ENCODE results near the gene POGK. TPM values are rescaled to one million over a fixed set of nuclear protein-coding genes. Genes with fewer than 3 reads are reported as not detected.
"Not testable (repeated sequence)": the region's sequence is repeated elsewhere in the genome, so short reads cannot be mapped to it uniquely, and the experiment has no call there.

Gene POGK
- total RNA-seq, 2 experiments from 2014 or later = 36.2 to 40.6 TPM

GRCh38 chr1:166876540-166876838 lies 37.2 kb downstream of the POGK start:
- Mint-ChIP-seq H3K36me3 (ENCODE audit: low read depth) (peaks cover 10% of the 10 kb centered on the region), H3K9me3 (ENCODE audit: low read depth) (peaks cover 3% of the 10 kb centered on the region), H3K27ac (peak overlapping the region; percentile 97), H3K27me3 (no peaks in the 10 kb centered on the region), H3K4me3 (peak overlapping the region; percentile 92), H3K4me1 (peaks cover 39% of the 10 kb centered on the region)
- DNase-seq (no peak), ATAC-seq (no peak)
- CTCF ChIA-PET = interaction anchor here (0.7 to 5.7 kb wide), 10 partner anchors 9 to 344 kb away, joined by 3 to 42 read pairs (median 4); partner anchors contain the start of gene POGK
- intact Hi-C loops (cut with DNase I, micrococcal nuclease) = loop anchor here (1.0 to 5.0 kb wide), 10 partner anchors 34 to 1244 kb away; partner anchors contain the start of genes POGK (in 2 of the 2), POU2F1 (in 2 of the 2), CREG1 (in 1 of the 2) and DCAF6 (in 1 of the 2)
- POLR2A ChIA-PET = interaction anchor here (0.6 to 2.0 kb wide), 7 partner anchors 9 to 344 kb away, joined by 3 to 13 read pairs (median 4); partner anchors contain the start of genes POGK and POU2F1

- H3K4me1 Mint-ChIP-seq = peaks cover 27% of the 10 kb centered on the region
- not testable (repeated sequence) for H3K27ac Mint-ChIP-seq; H3K4me3 Mint-ChIP-seq; DNase-seq; H3K27me3 Mint-ChIP-seq; H3K36me3 Mint-ChIP-seq (ENCODE audit: low read depth); ATAC-seq; H3K9me3 Mint-ChIP-seq (ENCODE audit: low read depth)
- POLR2A ChIA-PET = interaction anchor here (0.6 kb wide), 2 partner anchors 753 to 1115 kb away, joined by 4 to 5 read pairs; no protein-coding TSS in a partner anchor
- intact Hi-C loops (cut with DNase I, micrococcal nuclease) = loop anchor here in 1 of 2 experiments (5.0 kb wide), 2 partner anchors 674 to 1246 kb away; partner anchors contain the start of genes CREG1 and MGST3
- CTCF ChIA-PET = interaction anchor here (0.6 to 5.7 kb wide), 8 partner anchors 32 to 1511 kb away, joined by 3 to 42 read pairs (median 4); partner anchors contain the start of gene POGK
Observed at GRCh38 chr1:166878173-166878917, 39.1 kb downstream of the POGK start.

- Mint-ChIP-seq H3K9me3 (ENCODE audit: low read depth) (peaks cover 3% of the 10 kb centered on the region), H3K27ac (no peak overlapping the region), H3K36me3 (ENCODE audit: low read depth) (no peaks in the 10 kb centered on the region), H3K4me3 (no peak overlapping the region), H3K27me3 (peaks cover 16% of the 10 kb centered on the region), H3K4me1 (peaks cover 18% of the 10 kb centered on the region)
- POLR2A ChIA-PET = no interaction called here
- ATAC-seq = no peak
- CTCF ChIA-PET = interaction anchor here (0.6 to 5.3 kb wide), 12 partner anchors 11 to 1746 kb away, joined by 3 to 37 read pairs (median 3); no protein-coding TSS in a partner anchor
- intact Hi-C loops (cut with DNase I, micrococcal nuclease) = no loop called here
- DNase-seq = no peak
Observed at GRCh38 chr1:166882893-166883292, 43.6 kb downstream of the POGK start.

- H3K4me1 Mint-ChIP-seq = peaks cover 18% of the 10 kb centered on the region
- no peaks in the 10 kb centered on the region for H3K9me3 Mint-ChIP-seq (ENCODE audit: low read depth)
- ChIA-PET CTCF (interaction anchor here (1.0 to 5.3 kb wide), 10 partner anchors 8 to 266 kb away, joined by 3 to 37 read pairs (median 6); partner anchors contain the start of gene TADA1), POLR2A (no interaction called here)
- ATAC-seq (peak; percentile 89), DNase-seq (peak; percentile 72)
- H3K36me3 Mint-ChIP-seq (ENCODE audit: low read depth) = no peaks in the 10 kb centered on the region
- H3K27me3 Mint-ChIP-seq = peaks cover 16% of the 10 kb centered on the region
- intact Hi-C loops (cut with DNase I, micrococcal nuclease) = loop anchor here in 1 of 2 experiments (1.0 kb wide), 2 partner anchors 26 to 175 kb away; no protein-coding TSS in a partner anchor
- H3K4me3 Mint-ChIP-seq = no peak overlapping the region
- no peak overlapping the region for H3K27ac Mint-ChIP-seq
Observed at GRCh38 chr1:166884040-166884642, 44.9 kb downstream of the POGK start.

- H3K27me3 Mint-ChIP-seq = peaks cover 16% of the 10 kb centered on the region
- ATAC-seq = no peak
- POLR2A ChIA-PET = interaction anchor here (0.7 kb wide), 1 partner anchor 9 kb away, joined by 4 read pairs; the partner anchor contains the start of gene TADA1
- H3K4me1 Mint-ChIP-seq = peaks cover 18% of the 10 kb centered on the region
- no peak overlapping the region for H3K27ac Mint-ChIP-seq
- no peaks in the 10 kb centered on the region for H3K9me3 Mint-ChIP-seq (ENCODE audit: low read depth)
- DNase-seq = no peak
- no peak overlapping the region for H3K4me3 Mint-ChIP-seq
- CTCF ChIA-PET = interaction anchor here (0.6 to 5.3 kb wide), 7 partner anchors 9 to 175 kb away, joined by 3 to 37 read pairs (median 4); partner anchors contain the start of gene TADA1
- intact Hi-C loops (cut with DNase I, micrococcal nuclease) = loop anchor here in 1 of 2 experiments (1.0 kb wide), 2 partner anchors 25 to 174 kb away; no protein-coding TSS in a partner anchor
- no peaks in the 10 kb centered on the region for H3K36me3 Mint-ChIP-seq (ENCODE audit: low read depth)
Observed at GRCh38 chr1:166884971-166885370, 45.7 kb downstream of the POGK start.

- CTCF ChIA-PET = interaction anchor here (0.7 to 1.9 kb wide), 4 partner anchors 12 to 173 kb away, joined by 3 to 5 read pairs (median 3); no protein-coding TSS in a partner anchor
- peaks cover 16% of the 10 kb centered on the region for H3K27me3 Mint-ChIP-seq
- POLR2A ChIA-PET = no interaction called here
- no peaks in the 10 kb centered on the region for H3K36me3 Mint-ChIP-seq (ENCODE audit: low read depth)
- H3K4me3 Mint-ChIP-seq = no peak overlapping the region
- no peaks in the 10 kb centered on the region for H3K9me3 Mint-ChIP-seq (ENCODE audit: low read depth)
- peaks cover 18% of the 10 kb centered on the region for H3K4me1 Mint-ChIP-seq
- intact Hi-C loops (cut with DNase I, micrococcal nuclease) = no loop called here
- no peak for ATAC-seq
- H3K27ac Mint-ChIP-seq = no peak overlapping the region
- no peak for DNase-seq
Observed at GRCh38 chr1:166888373-166889111, 49.3 kb downstream of the POGK start.

- no peak overlapping the region for H3K27ac Mint-ChIP-seq
- intact Hi-C loops (cut with DNase I, micrococcal nuclease) = no loop called here
- CTCF ChIA-PET = interaction anchor here (1.9 kb wide), 1 partner anchor 11 kb away, joined by 5 read pairs; no protein-coding TSS in a partner anchor
- peaks cover 14% of the 10 kb centered on the region for H3K27me3 Mint-ChIP-seq
- H3K4me3 Mint-ChIP-seq = no peak overlapping the region
- ATAC-seq (no peak), DNase-seq (no peak)
- H3K9me3 Mint-ChIP-seq (ENCODE audit: low read depth) = no peaks in the 10 kb centered on the region
- H3K4me1 Mint-ChIP-seq = peaks cover 7% of the 10 kb centered on the region
- no peaks in the 10 kb centered on the region for H3K36me3 Mint-ChIP-seq (ENCODE audit: low read depth)
- POLR2A ChIA-PET = no interaction called here
Observed at GRCh38 chr1:166889776-166890175, 50.5 kb downstream of the POGK start.

GRCh38 chr1:166895766-166896165 lies 56.5 kb downstream of the POGK start:
- DNase-seq = no peak
- intact Hi-C loops (cut with DNase I, micrococcal nuclease) = no loop called here
- ATAC-seq = no peak
- no peaks in the 10 kb centered on the region for H3K36me3 Mint-ChIP-seq (ENCODE audit: low read depth)
- POLR2A ChIA-PET = no interaction called here
- peaks cover 16% of the 10 kb centered on the region for H3K27me3 Mint-ChIP-seq
- CTCF ChIA-PET = interaction anchor here (1.0 to 2.2 kb wide), 2 partner anchors 15 to 163 kb away, joined by 3 to 6 read pairs; no protein-coding TSS in a partner anchor
- H3K4me1 Mint-ChIP-seq = no peaks in the 10 kb centered on the region
- H3K4me3 Mint-ChIP-seq = no peak overlapping the region
- H3K9me3 Mint-ChIP-seq (ENCODE audit: low read depth) = peaks cover 12% of the 10 kb centered on the region
- H3K27ac Mint-ChIP-seq = no peak overlapping the region

GRCh38 chr1:166899769-166900168 lies 60.5 kb downstream of the POGK start:
- POLR2A ChIA-PET = interaction anchor here (0.6 kb wide), 1 partner anchor 29 kb away, joined by 3 read pairs; no protein-coding TSS in a partner anchor
- ATAC-seq (no peak), DNase-seq (no peak)
- H3K9me3 Mint-ChIP-seq (ENCODE audit: low read depth) = peaks cover 12% of the 10 kb centered on the region
- peaks cover 11% of the 10 kb centered on the region for H3K27me3 Mint-ChIP-seq
- H3K4me3 Mint-ChIP-seq = no peak overlapping the region
- no peak overlapping the region for H3K27ac Mint-ChIP-seq
- CTCF ChIA-PET = interaction anchor here (0.6 to 20.0 kb wide), 7 partner anchors 10 to 426 kb away, joined by 3 to 541 read pairs (median 3); no protein-coding TSS in a partner anchor
- H3K36me3 Mint-ChIP-seq (ENCODE audit: low read depth) = no peaks in the 10 kb centered on the region
- intact Hi-C loops (cut with DNase I, micrococcal nuclease) = no loop called here
- peaks cover 2% of the 10 kb centered on the region for H3K4me1 Mint-ChIP-seq

- Mint-ChIP-seq H3K4me1 (peaks cover 3% of the 10 kb centered on the region), H3K36me3 (ENCODE audit: low read depth) (no peaks in the 10 kb centered on the region), H3K4me3 (no peak overlapping the region), H3K27me3 (peaks cover 4% of the 10 kb centered on the region), H3K9me3 (ENCODE audit: low read depth) (peaks cover 11% of the 10 kb centered on the region), H3K27ac (no peak overlapping the region)
- ChIA-PET CTCF (interaction anchor here (0.9 to 20.0 kb wide), 5 partner anchors 9 to 204 kb away, joined by 3 to 541 read pairs (median 5); no protein-coding TSS in a partner anchor), POLR2A (no interaction called here)
- ATAC-seq = no peak
- no peak for DNase-seq
- intact Hi-C loops (cut with DNase I, micrococcal nuclease) = no loop called here
Observed at GRCh38 chr1:166900987-166901386, 61.7 kb downstream of the POGK start.

Measured in activated CD4-positive, alpha-beta T cell treated with anti-CD3 and anti-CD28 coated beads for 36 hours (primary cell).